AG09319 (cell line): ENCODE results near the gene JSRP1.
A peak's percentile ranks its signal among the peaks of the same experiment; 100 is the strongest.

Experiments
- DNase-seq: peaks from one replicate; pipeline ENCODE4 v3.0.0-alpha.2; 2010; ENCODE audit warnings: low read depth; ENCODE audit errors: extremely low read depth
- TF ChIP-seq, protein P1 (sequence below): IDR thresholded peaks from 2 replicates; pipeline ENCODE4 v1.5.1; 2011; ENCODE audit warnings: low read depth, mild to moderate bottlenecking, inconsistent platforms, low read length, moderate library complexity

JSRP1 gene

DNA sequence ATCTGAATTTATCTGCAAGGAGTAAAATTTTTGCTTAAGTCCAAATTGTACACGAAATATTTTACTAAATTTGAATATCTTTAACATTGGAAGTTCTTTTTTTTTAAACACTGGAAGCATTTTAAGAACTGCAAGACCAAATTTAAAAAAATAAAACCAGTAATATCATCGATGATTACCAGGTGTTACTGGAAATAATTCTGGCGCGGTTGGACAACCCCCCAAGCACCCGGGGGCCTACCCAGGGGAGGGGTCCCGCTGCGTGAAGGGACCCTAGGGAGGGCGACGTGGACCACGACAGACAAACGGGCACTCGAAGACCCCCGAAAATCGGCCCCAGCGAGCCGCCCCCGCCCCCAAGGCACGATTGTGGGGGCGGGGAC, 12.6 kb upstream of the JSRP1 start:
- TF ChIP-seq, protein P1, sequence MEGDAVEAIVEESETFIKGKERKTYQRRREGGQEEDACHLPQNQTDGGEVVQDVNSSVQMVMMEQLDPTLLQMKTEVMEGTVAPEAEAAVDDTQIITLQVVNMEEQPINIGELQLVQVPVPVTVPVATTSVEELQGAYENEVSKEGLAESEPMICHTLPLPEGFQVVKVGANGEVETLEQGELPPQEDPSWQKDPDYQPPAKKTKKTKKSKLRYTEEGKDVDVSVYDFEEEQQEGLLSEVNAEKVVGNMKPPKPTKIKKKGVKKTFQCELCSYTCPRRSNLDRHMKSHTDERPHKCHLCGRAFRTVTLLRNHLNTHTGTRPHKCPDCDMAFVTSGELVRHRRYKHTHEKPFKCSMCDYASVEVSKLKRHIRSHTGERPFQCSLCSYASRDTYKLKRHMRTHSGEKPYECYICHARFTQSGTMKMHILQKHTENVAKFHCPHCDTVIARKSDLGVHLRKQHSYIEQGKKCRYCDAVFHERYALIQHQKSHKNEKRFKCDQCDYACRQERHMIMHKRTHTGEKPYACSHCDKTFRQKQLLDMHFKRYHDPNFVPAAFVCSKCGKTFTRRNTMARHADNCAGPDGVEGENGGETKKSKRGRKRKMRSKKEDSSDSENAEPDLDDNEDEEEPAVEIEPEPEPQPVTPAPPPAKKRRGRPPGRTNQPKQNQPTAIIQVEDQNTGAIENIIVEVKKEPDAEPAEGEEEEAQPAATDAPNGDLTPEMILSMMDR, result no peak
- no peak for DNase-seq

DNA sequence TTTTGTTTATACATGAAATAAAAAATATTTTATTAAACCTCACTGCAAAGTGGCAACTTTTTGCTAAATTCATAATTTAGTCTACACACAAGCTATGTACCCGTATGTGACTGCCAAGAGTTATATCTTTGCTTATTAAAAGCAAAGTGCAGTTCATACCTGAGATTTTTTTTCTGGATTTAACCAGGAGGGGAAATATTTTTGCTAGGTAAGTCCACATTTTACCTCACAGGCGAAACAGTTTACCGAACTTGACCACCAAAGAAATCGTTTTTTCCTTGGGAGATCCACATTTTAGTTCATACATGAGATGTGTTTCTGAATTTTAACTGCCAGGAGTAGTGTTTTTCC, 12.2 kb upstream of the JSRP1 start:
- TF ChIP-seq, protein P1, result no peak
- no peak for DNase-seq

DNA sequence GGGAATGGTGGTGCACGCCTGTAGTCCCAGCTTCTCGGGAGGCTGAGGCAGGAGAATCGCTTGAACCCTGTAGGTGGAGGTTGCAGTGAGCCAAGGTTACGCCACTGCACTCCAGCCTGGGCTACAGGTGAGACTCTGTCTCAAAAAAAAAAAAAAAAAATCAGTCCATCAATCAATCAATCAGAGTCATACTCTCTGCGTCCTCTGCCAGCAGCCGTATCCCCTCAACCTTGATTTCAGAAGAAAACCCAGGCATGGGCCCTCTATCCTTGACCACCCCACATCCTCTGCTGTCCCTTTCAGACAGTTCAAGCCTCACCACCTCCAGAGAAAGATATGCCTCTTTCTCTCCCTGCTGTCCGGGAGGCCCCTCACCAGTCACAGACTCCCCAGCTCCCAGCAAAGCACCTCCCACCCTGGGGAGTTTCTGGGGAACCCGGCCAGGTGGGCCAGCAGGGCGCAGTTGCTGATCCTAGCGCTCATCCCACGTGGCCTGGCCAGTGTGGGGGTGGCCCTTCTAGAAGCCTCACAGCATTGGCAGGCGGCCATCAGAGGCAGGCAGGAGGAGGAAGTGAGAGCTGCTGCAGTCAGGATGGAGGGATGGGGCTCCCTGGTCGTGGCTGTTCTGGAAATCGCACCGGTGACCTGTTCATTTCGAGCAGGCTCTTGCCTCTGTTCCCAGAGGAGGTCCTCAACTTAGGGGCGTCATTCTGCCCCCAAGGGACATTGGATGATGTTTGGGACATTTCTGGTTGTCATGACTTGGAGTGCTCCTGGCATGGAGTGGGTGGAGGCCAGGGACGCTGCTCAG, 10.2 kb upstream of the JSRP1 start:
- no peak for DNase-seq
- TF ChIP-seq, protein P1, result no peak

DNA sequence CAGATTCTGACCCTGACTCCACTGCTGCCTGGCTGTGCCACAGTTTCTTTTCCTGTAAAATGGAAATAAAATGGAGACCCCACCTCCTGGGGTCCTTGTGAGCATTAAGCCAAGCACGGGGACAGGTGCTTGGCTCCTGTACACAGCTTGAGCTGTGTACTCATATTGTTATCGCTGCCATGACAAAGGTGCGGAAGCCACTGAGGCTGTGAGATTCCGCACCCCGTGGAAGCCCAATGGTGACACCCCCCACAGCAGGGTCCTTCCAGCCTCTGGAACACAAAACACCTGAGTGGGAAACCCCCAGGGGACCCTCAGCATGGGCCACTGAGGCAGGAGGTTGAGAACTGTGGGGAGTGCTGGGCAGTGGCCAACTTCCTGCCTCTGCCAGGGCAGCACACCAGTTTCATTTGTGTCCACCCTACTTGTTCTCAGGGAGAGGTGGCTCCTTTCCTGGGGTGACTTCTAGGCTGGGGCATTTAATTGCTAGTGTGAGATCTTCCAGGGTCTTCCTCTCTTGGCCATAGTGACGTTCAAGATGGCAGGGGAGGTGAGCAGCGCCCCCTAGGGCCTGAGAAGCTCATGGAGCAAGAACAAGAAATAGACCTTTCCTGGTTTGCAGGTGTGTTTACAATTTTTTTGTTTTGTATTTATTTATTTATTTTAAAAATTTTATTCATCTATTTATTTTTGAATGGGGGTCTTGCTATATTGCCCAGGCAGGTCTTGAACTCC, 5.4 kb upstream of the JSRP1 start:
- TF ChIP-seq, protein P1, result peak; percentile 45
- no peak for DNase-seq

DNA sequence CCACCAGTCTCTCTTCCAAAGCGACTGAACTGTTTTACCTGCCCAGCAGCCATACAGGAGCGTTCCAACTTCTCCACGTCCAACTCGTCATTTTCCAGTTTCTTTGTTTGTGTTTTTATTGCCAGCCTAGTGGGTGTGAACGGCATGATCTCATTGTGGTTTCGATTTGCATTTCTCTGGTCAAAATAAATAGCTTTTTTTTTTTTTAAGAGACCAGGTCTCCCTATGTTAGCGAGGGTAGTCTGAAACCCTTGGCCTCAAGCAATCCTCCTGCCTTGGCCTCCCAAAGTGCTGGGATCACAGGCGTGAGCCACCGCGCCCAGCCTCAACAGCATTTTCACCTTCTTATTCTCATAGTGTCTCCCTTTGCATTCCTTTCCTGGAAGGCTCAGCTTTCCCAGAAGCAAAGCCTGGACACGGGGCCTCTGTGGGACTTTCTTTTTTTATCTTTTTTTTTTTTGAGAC, 4.2 kb upstream of the JSRP1 start:
- no peak for DNase-seq

DNA sequence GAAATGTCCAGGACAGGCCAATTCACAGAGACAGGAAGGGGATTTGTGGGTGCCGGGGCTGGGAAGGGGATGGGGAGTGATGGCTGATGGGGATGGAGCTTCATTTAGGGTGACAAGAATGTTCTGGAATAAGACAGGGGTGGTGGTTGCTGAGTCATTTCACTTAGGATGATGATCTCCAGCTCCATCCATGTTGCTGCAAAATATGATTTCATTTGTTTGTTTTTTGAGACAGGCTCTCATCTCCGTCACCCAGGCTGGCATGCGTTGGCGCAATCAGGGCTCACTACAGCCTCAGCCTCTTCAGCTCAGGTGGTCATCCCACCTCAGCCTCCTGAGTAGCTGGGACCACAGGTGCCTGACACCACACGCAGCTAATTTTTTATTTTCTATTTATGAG, 3.1 kb upstream of the JSRP1 start:
- no peak for DNase-seq
- TF ChIP-seq, protein P1, result no peak

More for the DNA sequence above, 4.2 kb upstream of the JSRP1 start:
- TF ChIP-seq, protein P1, result no peak
